Astrocyte (in vitro differentiated cells and primary cell): ENCODE results near the gene RAB5B.

Source experiments
- EZH2 ChIP-seq: IDR thresholded peaks from 2 replicates; pipeline ENCODE4 v1.6.1; 2012; ENCODE audit warnings: mild to moderate bottlenecking, low read length, inconsistent platforms; ENCODE audit not compliant: insufficient read depth
- TF ChIP-seq, protein P1 (sequence below): IDR thresholded peaks from 2 replicates; pipeline ENCODE4 v1.5.1; 2011; ENCODE audit warnings: low read depth, mild to moderate bottlenecking, inconsistent platforms, low read length, moderate library complexity; ENCODE audit not compliant: insufficient read depth

DNA sequence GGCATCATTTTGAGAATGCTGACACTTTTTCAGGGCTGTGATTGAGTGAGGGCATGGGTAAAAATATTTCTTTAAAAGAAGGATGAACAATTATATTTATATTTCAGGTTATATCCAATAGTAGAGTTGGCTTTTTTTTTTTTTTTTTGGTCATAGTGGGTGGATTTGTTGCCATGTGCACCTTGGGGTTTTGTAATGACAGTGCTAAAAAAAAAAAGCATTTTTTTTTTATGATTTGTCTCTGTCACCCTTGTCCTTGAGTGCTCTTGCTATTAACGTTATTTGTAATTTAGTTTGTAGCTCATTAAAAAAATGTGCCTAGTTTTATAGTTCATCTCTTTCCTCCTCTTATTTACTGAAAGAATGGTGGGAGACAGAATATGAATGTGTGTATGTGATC lies 1.4 kb upstream of the RAB5B start:
- TF ChIP-seq, protein P1, sequence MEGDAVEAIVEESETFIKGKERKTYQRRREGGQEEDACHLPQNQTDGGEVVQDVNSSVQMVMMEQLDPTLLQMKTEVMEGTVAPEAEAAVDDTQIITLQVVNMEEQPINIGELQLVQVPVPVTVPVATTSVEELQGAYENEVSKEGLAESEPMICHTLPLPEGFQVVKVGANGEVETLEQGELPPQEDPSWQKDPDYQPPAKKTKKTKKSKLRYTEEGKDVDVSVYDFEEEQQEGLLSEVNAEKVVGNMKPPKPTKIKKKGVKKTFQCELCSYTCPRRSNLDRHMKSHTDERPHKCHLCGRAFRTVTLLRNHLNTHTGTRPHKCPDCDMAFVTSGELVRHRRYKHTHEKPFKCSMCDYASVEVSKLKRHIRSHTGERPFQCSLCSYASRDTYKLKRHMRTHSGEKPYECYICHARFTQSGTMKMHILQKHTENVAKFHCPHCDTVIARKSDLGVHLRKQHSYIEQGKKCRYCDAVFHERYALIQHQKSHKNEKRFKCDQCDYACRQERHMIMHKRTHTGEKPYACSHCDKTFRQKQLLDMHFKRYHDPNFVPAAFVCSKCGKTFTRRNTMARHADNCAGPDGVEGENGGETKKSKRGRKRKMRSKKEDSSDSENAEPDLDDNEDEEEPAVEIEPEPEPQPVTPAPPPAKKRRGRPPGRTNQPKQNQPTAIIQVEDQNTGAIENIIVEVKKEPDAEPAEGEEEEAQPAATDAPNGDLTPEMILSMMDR: no peak
- no peak for TF ChIP-seq EZH2
